ENCODE results near the gene SCO2. TPM values are rescaled to one million over a fixed set of nuclear protein-coding genes. Genes with fewer than 3 reads are reported as not detected.

SCO2 gene
- total and polyA plus RNA-seq, 10 of the 15 experiments (the other 5 are each of a cell fraction or from before 2014, with no cell fraction given): 0.18 to 16.0 (median 2.4) TPM; not detected in 1

DNA sequence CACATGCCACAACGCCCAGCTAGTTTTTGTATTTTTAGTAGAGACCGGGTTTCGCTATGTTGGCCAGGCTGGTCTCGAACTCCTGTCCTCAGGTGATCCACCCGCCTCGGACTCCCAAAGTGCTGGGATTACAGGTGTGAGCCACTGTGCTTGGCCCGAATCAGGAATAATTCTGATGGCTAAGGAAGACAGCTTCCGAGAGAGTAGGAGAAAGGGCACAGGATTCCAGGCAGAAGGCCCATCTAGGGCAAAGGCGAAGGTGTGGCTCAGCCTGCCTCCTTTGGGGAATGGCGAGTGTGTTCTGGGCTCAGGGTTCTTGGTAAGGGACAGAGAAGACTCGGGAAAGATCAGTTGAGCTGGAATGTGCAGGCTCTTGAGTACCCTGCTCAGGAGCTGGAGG lies 38.9 kb upstream of the SCO2 start:
- ATAC-seq: no peak
- Histone ChIP-seq H3K4me2 (ENCODE audit: control insufficient read depth, insufficient read depth) (no peak overlapping the region), H3K27me3 (replicated peaks in 1 of 2; ENCODE audit: control insufficient read depth in 2 of 2, insufficient read depth in 2 of 2, low read length in 1 of 2) (no peaks in the 10 kb centered on the region), H3K4me3 (no peak overlapping the region), H3K36me3 (ENCODE audit: control insufficient read depth in 2 of 2, insufficient read depth in 2 of 2, low read length in 1 of 2) (peaks cover 5 to 7% of the 10 kb centered on the region in 2 experiments; a peak in 3 of 4 replicates), H3K4me1 (ENCODE audit: control insufficient read depth, insufficient read depth, low read length) (no peaks in the 10 kb centered on the region), H3K9me3 (replicated peaks; ENCODE audit: control insufficient read depth, insufficient read depth, low read length) (no peaks in the 10 kb centered on the region), H3K27ac (ENCODE audit: control insufficient read depth, insufficient read depth) (no peak overlapping the region), H4K20me1 (ENCODE audit: control insufficient read depth, insufficient read depth) (no peaks in the 10 kb centered on the region), H2AFZ (ENCODE audit: control insufficient read depth, low read depth, low read length) (no peak overlapping the region), H3K9ac (ENCODE audit: control insufficient read depth, insufficient read depth, low read length) (no peak overlapping the region), H3K79me2 (ENCODE audit: control insufficient read depth, insufficient read depth, low read length) (no peaks in the 10 kb centered on the region)
- POLR2A ChIA-PET: interaction anchor here (1.2 to 4.8 kb wide), 6 partner anchors 22 to 56 kb away, joined by 4 to 21 read pairs (median 10); partner anchors contain the start of genes LMF2, NCAPH2, SCO2 and TYMP
- FAIRE-seq: no peak
- BruUV-seq (replicated peaks): no TSS peak
- SMC1A ChIA-PET (ENCODE audit: uncharacterized antibody, unreplicated experiment): interaction anchor here (1.0 to 2.8 kb wide), 3 partner anchors 25 to 55 kb away, joined by 4 to 14 read pairs (median 5); partner anchors contain the start of gene SCO2
- CTCF ChIA-PET: interaction anchor here (1.2 to 3.1 kb wide), 8 partner anchors 18 to 236 kb away, joined by 3 to 14 read pairs (median 8); partner anchors contain the start of genes CHKB, KLHDC7B, LMF2 and NCAPH2
- 77% methylated on average over 11 of the region's 11 CpGs for WGBS (ENCODE audit: insufficient coverage, insufficient replicate concordance, low lambda C conversion rate, missing lambda C conversion rate)
- TF ChIP-seq MXI1 (IDR thresholded peaks at IDR 0.05; ENCODE audit: low read depth, low read length) (no peak), RFX5 (IDR thresholded peaks at IDR 0.05; ENCODE audit: low read depth, low read length) (no peak), ZBTB40 (IDR thresholded peaks at IDR 0.05; ENCODE audit: borderline replicate concordance) (no peak), CREB1 (IDR thresholded peaks at IDR 0.05; ENCODE audit: low read depth) (no peak), TBL1XR1 (IDR thresholded peaks at IDR 0.05; ENCODE audit: low read depth, low read length) (no peak), TARDBP (IDR thresholded peaks at IDR 0.05; ENCODE audit: borderline replicate concordance) (no peak)
- TF ChIP-seq, protein P1, sequence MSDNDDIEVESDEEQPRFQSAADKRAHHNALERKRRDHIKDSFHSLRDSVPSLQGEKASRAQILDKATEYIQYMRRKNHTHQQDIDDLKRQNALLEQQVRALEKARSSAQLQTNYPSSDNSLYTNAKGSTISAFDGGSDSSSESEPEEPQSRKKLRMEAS (IDR thresholded peaks at IDR 0.05; ENCODE audit: low read depth, low read length): no peak
- intact Hi-C loops (cut with micrococcal nuclease; ENCODE audit: unreplicated experiment) (loop anchor here (5.0 kb wide), 1 partner anchor 37 kb away; the partner anchor contains the start of gene SCO2), in situ Hi-C loops (cut with MboI) (no loop called here)
- RAD21 ChIA-PET (ENCODE audit: unreplicated experiment): interaction anchor here (1.0 to 2.9 kb wide), 3 partner anchors 17 to 55 kb away, joined by 3 to 13 read pairs (median 3); partner anchors contain the start of gene SCO2
- no peak for DNase-seq (ENCODE audit: low read depth, low spot score)

All from GM12878 (cell line).